HG03521 (cell line): ENCODE data around the gene COL4A5.
"Not testable (repeated sequence)": the region's sequence is repeated elsewhere in the genome, so short reads cannot be mapped to it uniquely, and the experiment has no call there.

Experiments
- ATAC-seq: cut with Tn5 transposase; IDR thresholded peaks from one replicate; pipeline ENCODE4 v1.9.1; 2021; ENCODE audit warnings: mild to moderate bottlenecking, moderate library complexity; ENCODE audit not compliant: unreplicated experiment

Gene COL4A5

GRCh38 chrX:108439426-108439942 lies at the start of gene COL4A5:
Gene COL4A5, plus strand, starts transcription at chrX:108439838. Its CDS starts 288 bp downstream, at chrX:108440126.
- no peak for ATAC-seq

- ATAC-seq, result not testable (repeated sequence)
Observed at GRCh38 chrX:108390976-108391717, 48.5 kb upstream of the COL4A5 start.

GRCh38 chrX:108396188-108396891 lies 43.3 kb upstream of the COL4A5 start:
- ATAC-seq, result no peak

- ATAC-seq, result no peak
Observed at GRCh38 chrX:108396986-108397385, 42.7 kb upstream of the COL4A5 start.

- no peak for ATAC-seq
Observed at GRCh38 chrX:108397627-108398391, 41.8 kb upstream of the COL4A5 start.

GRCh38 chrX:108399418-108400165 lies 40.0 kb upstream of the COL4A5 start:
- ATAC-seq, result no peak

- ATAC-seq, result no peak
Observed at GRCh38 chrX:108412783-108413182, 26.9 kb upstream of the COL4A5 start.

GRCh38 chrX:108415146-108415545 lies 24.5 kb upstream of the COL4A5 start:
- no peak for ATAC-seq

GRCh38 chrX:108415891-108416290 lies 23.7 kb upstream of the COL4A5 start:
- ATAC-seq, result no peak

- no peak for ATAC-seq
Observed at GRCh38 chrX:108417257-108417656, 22.4 kb upstream of the COL4A5 start.

- ATAC-seq, result no peak
Observed at GRCh38 chrX:108419401-108419800, 20.2 kb upstream of the COL4A5 start.

GRCh38 chrX:108420481-108420880 lies 19.2 kb upstream of the COL4A5 start:
- ATAC-seq, result no peak

- ATAC-seq, result no peak
Observed at GRCh38 chrX:108426262-108426661, 13.4 kb upstream of the COL4A5 start.

- no peak for ATAC-seq
Observed at GRCh38 chrX:108435261-108435660, 4.4 kb upstream of the COL4A5 start.

GRCh38 chrX:108437349-108438109 lies 2.1 kb upstream of the COL4A5 start:
- no peak for ATAC-seq

GRCh38 chrX:108438110-108438623 lies 1.5 kb upstream of the COL4A5 start, which contains the start of gene COL4A6:
Gene COL4A6, minus strand, starts transcription at chrX:108438422. Its CDS starts 226 bp downstream, at chrX:108438196.
- ATAC-seq, result no peak

- ATAC-seq, result no peak
Observed at GRCh38 chrX:108439961-108440696, 491 bp downstream of the COL4A5 start.

GRCh38 chrX:108442901-108443464 lies 3.3 kb downstream of the COL4A5 start:
- no peak for ATAC-seq

- ATAC-seq, result no peak
Observed at GRCh38 chrX:108447303-108447702, 7.7 kb downstream of the COL4A5 start.
